Omental fat pad (tissue), 4 donors: Measurements from ENCODE around the gene PRMT6. TPM values are rescaled to one million over a fixed set of nuclear protein-coding genes. Genes with fewer than 3 reads are reported as not detected.
"Not testable (repeated sequence)": the region's sequence is repeated elsewhere in the genome, so short reads cannot be mapped to it uniquely, and the experiment has no call there.

Source experiments
- ATAC-seq: fragments of 150-250 bp; one replicate; pipeline ENCODE4 v1.9.1; 2016; ENCODE audit warnings: mild to moderate bottlenecking, moderate library complexity; ENCODE audit not compliant: low FRiP score
- DNase-seq: peaks from one replicate; pipeline ENCODE4 v3.0.0-alpha.2; 2019; ENCODE audit warnings: low spot score
- total RNA-seq, 4 donors: library from RNA; depleted of rRNA; stranded (reverse); fragments of >200 nt; gene quantifications; one replicate each; pipeline ENCODE4 v1.1.0, GENCODE V29; 2016
- TF ChIP-seq, protein P1 (sequence below), 3 donors: fragments of 450-650 bp; IDR thresholded peaks; one replicate each; pipeline ENCODE4 v1.5.1; 2016 to 2017; ENCODE audit warnings: antibody characterized with exemption in 3 of 3, mild to moderate bottlenecking in 3 of 3, moderate library complexity in 2 of 3

The PRMT6 gene
- 10 to 100 TPM in 1 of 4 donors, 1 to 10 TPM in 3; 8.1 to 14.2 (median 9.5) TPM for total RNA-seq

DNA sequence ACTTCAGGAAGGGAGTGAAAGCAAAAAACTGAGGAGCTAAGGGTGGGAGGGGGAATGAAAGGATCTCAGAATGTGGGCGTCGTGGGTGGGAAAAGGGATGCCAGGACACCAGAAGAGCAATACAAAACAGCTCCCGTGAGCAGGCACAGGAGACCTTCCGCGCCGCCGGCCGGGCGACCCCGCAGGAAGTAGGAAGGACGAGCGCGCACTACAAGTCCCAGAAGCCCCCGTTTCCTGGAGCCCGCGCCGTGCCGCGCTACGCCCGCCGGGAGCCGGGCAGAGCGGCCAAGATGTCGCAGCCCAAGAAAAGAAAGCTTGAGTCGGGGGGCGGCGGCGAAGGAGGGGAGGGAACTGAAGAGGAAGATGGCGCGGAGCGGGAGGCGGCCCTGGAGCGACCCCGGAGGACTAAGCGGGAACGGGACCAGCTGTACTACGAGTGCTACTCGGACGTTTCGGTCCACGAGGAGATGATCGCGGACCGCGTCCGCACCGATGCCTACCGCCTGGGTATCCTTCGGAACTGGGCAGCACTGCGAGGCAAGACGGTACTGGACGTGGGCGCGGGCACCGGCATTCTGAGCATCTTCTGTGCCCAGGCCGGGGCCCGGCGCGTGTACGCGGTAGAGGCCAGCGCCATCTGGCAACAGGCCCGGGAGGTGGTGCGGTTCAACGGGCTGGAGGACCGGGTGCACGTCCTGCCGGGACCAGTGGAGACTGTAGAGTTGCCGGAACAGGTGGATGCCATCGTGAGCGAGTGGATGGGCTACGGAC is at the start of gene PRMT6:
Gene PRMT6, plus strand, starts transcription at position 249 of the 771 bp plus-strand sequence. Its CDS starts 42 bp downstream, at position 291.
- peak; percentile 94 for ATAC-seq
- DNase-seq, result peak; percentile 55
- TF ChIP-seq, protein P1, sequence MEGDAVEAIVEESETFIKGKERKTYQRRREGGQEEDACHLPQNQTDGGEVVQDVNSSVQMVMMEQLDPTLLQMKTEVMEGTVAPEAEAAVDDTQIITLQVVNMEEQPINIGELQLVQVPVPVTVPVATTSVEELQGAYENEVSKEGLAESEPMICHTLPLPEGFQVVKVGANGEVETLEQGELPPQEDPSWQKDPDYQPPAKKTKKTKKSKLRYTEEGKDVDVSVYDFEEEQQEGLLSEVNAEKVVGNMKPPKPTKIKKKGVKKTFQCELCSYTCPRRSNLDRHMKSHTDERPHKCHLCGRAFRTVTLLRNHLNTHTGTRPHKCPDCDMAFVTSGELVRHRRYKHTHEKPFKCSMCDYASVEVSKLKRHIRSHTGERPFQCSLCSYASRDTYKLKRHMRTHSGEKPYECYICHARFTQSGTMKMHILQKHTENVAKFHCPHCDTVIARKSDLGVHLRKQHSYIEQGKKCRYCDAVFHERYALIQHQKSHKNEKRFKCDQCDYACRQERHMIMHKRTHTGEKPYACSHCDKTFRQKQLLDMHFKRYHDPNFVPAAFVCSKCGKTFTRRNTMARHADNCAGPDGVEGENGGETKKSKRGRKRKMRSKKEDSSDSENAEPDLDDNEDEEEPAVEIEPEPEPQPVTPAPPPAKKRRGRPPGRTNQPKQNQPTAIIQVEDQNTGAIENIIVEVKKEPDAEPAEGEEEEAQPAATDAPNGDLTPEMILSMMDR (IDR thresholded peaks at IDR 0.05), result no peak

DNA sequence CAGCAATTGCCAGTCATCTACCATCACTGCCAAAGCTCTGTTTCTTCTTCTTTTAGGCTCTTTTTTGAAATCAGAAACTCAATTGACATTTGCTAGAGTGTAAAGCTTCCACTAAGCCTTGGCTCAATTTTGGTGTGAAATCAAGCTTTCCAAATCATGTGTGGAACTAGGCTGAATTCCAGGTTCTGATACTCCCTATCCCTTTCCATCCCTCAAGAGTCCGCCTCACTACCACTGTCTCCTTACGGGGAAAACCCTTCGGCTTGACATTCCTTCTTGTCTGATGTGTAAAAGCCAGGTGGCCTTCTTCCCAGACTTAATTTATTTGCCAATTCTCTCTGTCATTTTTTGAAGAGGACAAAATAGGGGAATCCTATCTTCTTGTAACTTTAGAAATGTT is 47.2 kb upstream of the PRMT6 start:
- ATAC-seq (peak; percentile 84), DNase-seq (no peak)
- TF ChIP-seq, protein P1 (IDR thresholded peaks at IDR 0.05), result no peak

- TF ChIP-seq, protein P1 (IDR thresholded peaks at IDR 0.05), result no peak
- no peak for ATAC-seq
- DNase-seq, result no peak
Observed at GRCh38 chr1:107010582-107010981, 45.9 kb upstream of the PRMT6 start.

DNA sequence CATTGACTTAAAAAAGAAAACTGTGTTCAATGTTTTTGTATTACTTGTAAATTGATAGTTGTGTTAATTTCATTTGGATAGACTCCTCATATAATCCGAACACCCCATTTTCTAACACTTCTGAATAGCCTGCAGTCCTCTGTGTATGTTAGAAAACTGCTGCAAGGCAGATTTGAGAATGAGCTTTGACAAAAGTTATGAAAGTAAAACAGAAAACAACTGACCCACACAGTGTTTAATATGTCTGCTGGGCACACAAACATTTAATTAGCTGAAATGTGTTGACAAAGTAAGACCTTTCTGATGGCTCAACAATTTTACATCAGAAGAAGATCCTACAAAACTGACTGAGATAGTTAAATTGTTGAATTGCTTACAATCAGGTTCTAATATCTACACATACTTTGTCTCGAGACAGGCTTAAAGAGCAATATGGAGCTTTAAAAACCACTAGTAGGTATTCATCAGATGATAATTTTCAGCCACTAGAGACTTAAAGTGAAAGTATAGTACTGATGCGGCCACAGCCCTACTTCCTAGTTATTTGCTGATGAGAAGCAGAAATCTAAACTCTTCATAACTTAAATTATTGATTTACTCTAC is 40.0 kb upstream of the PRMT6 start:
- no peak for ATAC-seq
- DNase-seq, result no peak
- TF ChIP-seq, protein P1 (IDR thresholded peaks at IDR 0.05), result no peak

DNA sequence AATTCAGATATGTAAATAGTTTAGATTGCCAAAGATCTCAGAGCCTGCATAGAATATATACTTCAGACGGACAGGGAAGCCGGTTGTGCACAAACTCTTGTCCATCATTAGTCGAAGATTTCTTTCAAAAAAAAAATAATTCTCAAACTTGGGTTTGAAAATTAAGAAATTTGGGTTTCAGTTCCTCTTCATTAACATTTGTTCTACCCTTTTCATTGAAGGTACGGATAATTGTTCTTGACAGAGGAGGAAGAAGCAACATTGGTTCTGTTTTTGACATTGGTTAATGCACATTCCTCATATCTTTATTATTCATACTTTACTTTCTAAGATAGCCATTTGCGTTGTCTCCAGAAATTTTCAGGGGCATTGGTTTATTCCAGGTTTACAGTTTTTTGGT is 38.0 kb upstream of the PRMT6 start:
- ATAC-seq (no peak), DNase-seq (no peak)
- TF ChIP-seq, protein P1 (IDR thresholded peaks at IDR 0.05), result no peak

- TF ChIP-seq, protein P1 (IDR thresholded peaks at IDR 0.05), result no peak
- no peak for DNase-seq
- no peak for ATAC-seq
Observed at GRCh38 chr1:107019166-107019565, 37.3 kb upstream of the PRMT6 start.

- DNase-seq, ATAC-seq: not testable (repeated sequence)
Observed at GRCh38 chr1:107038874-107039273, 17.6 kb upstream of the PRMT6 start.

- not testable (repeated sequence) for DNase-seq
Observed at GRCh38 chr1:107044310-107045220, 11.9 kb upstream of the PRMT6 start.

More at GRCh38 chr1:107044310-107045220, 11.9 kb upstream of the PRMT6 start:
- ATAC-seq, result not testable (repeated sequence)
